HCT116 (cell line): ENCODE measurements around the gene MYLK3.

ENCODE experiments used
- CEBPB ChIP-seq: IDR thresholded peaks from 2 replicates; pipeline ENCODE4 v1.6.1; 2012; ENCODE audit warnings: low read depth
- CTCF ChIP-seq, 3 experiments: fragments of 200-600 bp in 1 of 3; sonication (generic) in 1 of 3; IDR thresholded peaks in 2 of 3; conservative IDR thresholded peaks in 1 of 3; 2 replicates each; pipeline ENCODE4 v1.5.1; 2012 to 2017; ENCODE audit warnings: low read depth in 2 of 3, low read length in 2 of 3, antibody characterized with exemption in 1 of 3, borderline replicate concordance in 1 of 3, control low read depth in 1 of 3, mild to moderate bottlenecking in 1 of 3, mixed read lengths in 1 of 3, mixed run types in 1 of 3, moderate library complexity in 1 of 3; ENCODE audit not compliant: insufficient read depth in 1 of 3
- EGR1 ChIP-seq: IDR thresholded peaks from 2 replicates; pipeline ENCODE4 v1.6.1; 2012; ENCODE audit warnings: low read depth
- EZH2 ChIP-seq: fragments of 200-600 bp; sonication (generic); IDR thresholded peaks from 2 replicates; pipeline ENCODE4 v1.6.1; 2017; ENCODE audit warnings: antibody characterized with exemption, mixed run types
- EZH2phosphoT487 ChIP-seq: fragments of 200-600 bp; IDR thresholded peaks from 2 replicates; pipeline ENCODE4 v1.6.1; 2018; ENCODE audit warnings: antibody characterized with exemption, borderline replicate concordance
- POLR2A ChIP-seq: IDR thresholded peaks from 2 replicates; pipeline ENCODE4 v1.7.0; 2011; ENCODE audit warnings: borderline replicate concordance; ENCODE audit not compliant: insufficient read depth, insufficient read length; ENCODE audit errors: extremely low read depth
- POLR2AphosphoS5 ChIP-seq: IDR thresholded peaks from 2 replicates; pipeline ENCODE4 v1.6.1; 2011; ENCODE audit warnings: mild to moderate bottlenecking, low read depth, low read length, moderate library complexity
- RAD21 ChIP-seq: IDR thresholded peaks from 2 replicates; pipeline ENCODE4 v1.6.1; 2012; ENCODE audit warnings: low read depth, mild to moderate bottlenecking
- REST ChIP-seq: IDR thresholded peaks from 2 replicates; pipeline ENCODE4 v1.6.1; 2012; ENCODE audit warnings: low read depth
- ZFX ChIP-seq: fragments of 450-650 bp; IDR thresholded peaks from 2 replicates; pipeline ENCODE4 v1.6.1; 2017
- TF ChIP-seq, protein P1 (sequence below): IDR thresholded peaks from 2 replicates; pipeline ENCODE4 v1.6.1; 2012

DNA sequence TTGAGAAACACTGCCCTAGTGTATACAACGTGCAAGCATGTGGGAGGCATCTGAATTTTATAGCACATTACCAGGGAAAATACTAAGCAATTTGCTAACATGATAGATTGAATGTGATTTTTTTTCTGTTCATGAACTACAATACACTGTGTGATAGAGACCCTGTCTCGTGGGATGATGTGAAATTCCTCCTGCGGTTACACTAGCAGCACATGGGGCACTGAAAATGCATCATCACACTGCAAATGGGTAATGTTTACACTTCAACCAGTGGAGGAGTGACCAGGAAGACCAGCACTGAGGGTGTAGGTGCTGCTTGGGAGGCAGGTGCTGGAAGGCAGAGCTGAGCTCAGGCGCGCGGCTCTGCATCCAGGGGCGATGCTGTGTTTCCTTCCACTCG, 29.9 kb downstream of the MYLK3 start:
- TF ChIP-seq POLR2A, result no peak
- no peak for TF ChIP-seq CTCF (IDR thresholded peaks at IDR 0.05 in 2 of 3, conservative IDR thresholded peaks at IDR 0.05 in 1 of 3; ENCODE audit: borderline replicate concordance in 1 of 3, insufficient read depth in 1 of 3, low read depth in 2 of 3, low read length in 2 of 3)
- TF ChIP-seq POLR2AphosphoS5, result no peak
- no peak for TF ChIP-seq EZH2
- TF ChIP-seq ZFX, result no peak
- TF ChIP-seq, protein P1, sequence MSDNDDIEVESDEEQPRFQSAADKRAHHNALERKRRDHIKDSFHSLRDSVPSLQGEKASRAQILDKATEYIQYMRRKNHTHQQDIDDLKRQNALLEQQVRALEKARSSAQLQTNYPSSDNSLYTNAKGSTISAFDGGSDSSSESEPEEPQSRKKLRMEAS, result no peak
- TF ChIP-seq REST, result no peak
- TF ChIP-seq EZH2phosphoT487, result no peak
- TF ChIP-seq EGR1, result no peak
- no peak for TF ChIP-seq RAD21
- TF ChIP-seq CEBPB, result no peak
